Endodermal cell (in vitro differentiated cells): ENCODE data around the gene TAS2R60. TPM values are rescaled to one million over a fixed set of nuclear protein-coding genes. Genes with fewer than 3 reads are reported as not detected.
A peak's percentile ranks its signal among the peaks of the same experiment; 100 is the strongest.

Experiments
- DNase-seq: peaks from one replicate; pipeline ENCODE4 v3.0.0-alpha.2; 2017
- H3K27ac ChIP-seq: 2 replicates; pipeline ENCODE4 v1.5.1; 2013; ENCODE audit warnings: mild to moderate bottlenecking, low read depth, low read length, moderate library complexity
- H3K27me3 ChIP-seq: 2 replicates; pipeline ENCODE4 v1.6.1; 2013; ENCODE audit warnings: mild to moderate bottlenecking, low read length, moderate library complexity; ENCODE audit not compliant: insufficient read depth, control insufficient read depth, poor library complexity, severe bottlenecking
- H3K36me3 ChIP-seq: 2 replicates; pipeline ENCODE4 v1.7.0; 2013; ENCODE audit warnings: mild to moderate bottlenecking, low read length, moderate library complexity; ENCODE audit not compliant: control insufficient read depth, insufficient read depth
- H3K4me1 ChIP-seq: one replicate; pipeline ENCODE4 v1.7.0; 2013; ENCODE audit warnings: low read length; ENCODE audit not compliant: control insufficient read depth, insufficient read depth
- H3K4me3 ChIP-seq: 2 replicates; pipeline ENCODE4 v1.5.1; 2013; ENCODE audit warnings: mild to moderate bottlenecking, low read length, moderate library complexity
- H3K9ac ChIP-seq: 2 replicates; pipeline ENCODE4 v1.6.1; 2013; ENCODE audit warnings: mild to moderate bottlenecking, low read length, moderate library complexity; ENCODE audit not compliant: poor library complexity, severe bottlenecking; ENCODE audit errors: extremely low read depth
- H3K9me3 ChIP-seq: 2 replicates; pipeline ENCODE4 v1.6.1; 2013; ENCODE audit warnings: mild to moderate bottlenecking, low read length, moderate library complexity; ENCODE audit not compliant: control insufficient read depth
- H3K27ac Mint-ChIP-seq: 2 replicates; pipeline ENCODE4 v1.8.0; 2020; ENCODE audit warnings: mixed read lengths
- H3K27me3 Mint-ChIP-seq: 2 replicates; pipeline ENCODE4 v1.8.0; 2021; ENCODE audit warnings: mild to moderate bottlenecking, mixed read lengths; ENCODE audit not compliant: insufficient read depth
- H3K36me3 Mint-ChIP-seq: 2 replicates; pipeline ENCODE4 v1.8.0; 2020; ENCODE audit warnings: low read depth, mixed read lengths
- H3K4me1 Mint-ChIP-seq: 2 replicates; pipeline ENCODE4 v1.8.0; 2020; ENCODE audit warnings: mixed read lengths
- H3K4me3 Mint-ChIP-seq: 2 replicates; pipeline ENCODE4 v1.8.0; 2020; ENCODE audit warnings: mild to moderate bottlenecking, moderate library complexity, mixed read lengths
- H3K9me3 Mint-ChIP-seq: 2 replicates; pipeline ENCODE4 v1.8.0; 2020; ENCODE audit warnings: mild to moderate bottlenecking, mixed read lengths
- CTCF ChIP-seq: fragments of 200-600 bp; sonication (generic); conservative IDR thresholded peaks from 2 replicates; pipeline ENCODE4 v1.5.0; 2021; ENCODE audit warnings: antibody characterized with exemption, mild to moderate bottlenecking
- WGBS, 2 experiments: methylation state at CpG; one replicate each; pipeline versions ENCODE4 v1.1.5 to v1.1.7; 2013; ENCODE audit warnings: missing lambda C conversion rate in 2 of 2, mixed read lengths in 1 of 2; ENCODE audit not compliant: insufficient coverage in 1 of 2, insufficient read length in 1 of 2; 5-methylcytosine and 5-hydroxymethylcytosine counted together
- total RNA-seq, 2 donors: library from RNA; stranded (reverse); fragmentation: NEBNext Ultra II Directional in 1 of 2; extraction: Animal tissue kit (Norgen Biotek cat#: 25700) in 1 of 2; gene quantifications; 2 replicates in 1 of 2; 3 replicates in 1 of 2; pipeline ENCODE4 v1.2.1, GENCODE V29; 2021

The TAS2R60 gene
- total RNA-seq, 2 donors from 2014 or later, result 0.37 TPM; not detected in 1

GRCh38 chr7:143452495-143452894 lies 9.2 kb downstream of the TAS2R60 start:
- Histone ChIP-seq H3K9me3 (no peaks in the 10 kb centered on the region), H3K4me1 (no peaks in the 10 kb centered on the region), H3K9ac (no peak overlapping the region), H3K36me3 (no peaks in the 10 kb centered on the region), H3K4me3 (no peak overlapping the region), H3K27me3 (no peaks in the 10 kb centered on the region), H3K27ac (no peak overlapping the region)
- WGBS, 2 experiments, result 83 to 100% methylated on average over 1 to 2 of the region's 2 CpGs
- Mint-ChIP-seq H3K27ac (no peak overlapping the region), H3K9me3 (no peaks in the 10 kb centered on the region), H3K36me3 (no peaks in the 10 kb centered on the region), H3K4me3 (no peak overlapping the region), H3K27me3 (no peaks in the 10 kb centered on the region), H3K4me1 (no peaks in the 10 kb centered on the region)
- no peak for DNase-seq
- no peak for TF ChIP-seq CTCF

DNA sequence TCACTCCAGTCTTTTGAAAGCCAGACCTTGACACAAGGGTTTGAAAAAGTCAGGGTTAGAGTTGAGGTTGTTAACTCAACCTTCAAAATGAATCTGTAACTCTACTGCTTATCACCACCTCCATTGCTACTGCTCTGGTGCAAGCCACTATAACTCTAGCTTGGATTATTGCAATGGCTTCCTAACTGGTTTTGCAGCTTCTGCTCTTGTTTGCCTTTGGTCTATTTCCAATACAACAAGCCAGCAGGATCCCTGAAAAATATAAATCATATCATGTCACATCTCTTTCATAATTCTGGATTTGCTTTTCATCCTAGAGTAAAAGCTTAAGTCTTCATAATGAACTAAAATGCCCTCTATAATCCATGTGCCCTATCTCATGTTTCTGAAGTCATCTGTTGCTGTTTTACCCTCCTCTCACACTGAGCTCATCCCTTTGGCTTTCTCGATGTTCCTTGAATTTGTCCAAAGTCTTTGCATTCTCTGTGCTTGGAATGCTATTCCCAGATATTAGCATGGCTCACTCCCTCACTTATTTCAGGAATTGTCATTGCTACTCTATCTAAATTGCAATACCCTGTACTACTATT lies 10.9 kb downstream of the TAS2R60 start:
- Histone ChIP-seq H3K4me3 (no peak overlapping the region), H3K27ac (peak overlapping the region; percentile 4), H3K9ac (no peak overlapping the region), H3K4me1 (no peaks in the 10 kb centered on the region), H3K36me3 (no peaks in the 10 kb centered on the region), H3K9me3 (no peaks in the 10 kb centered on the region), H3K27me3 (no peaks in the 10 kb centered on the region)
- no peak overlapping the region for H3K27ac Mint-ChIP-seq
- H3K4me1 Mint-ChIP-seq, result no peaks in the 10 kb centered on the region
- no peak for DNase-seq
- no peaks in the 10 kb centered on the region for H3K36me3 Mint-ChIP-seq
- TF ChIP-seq CTCF, result no peak
- H3K9me3 Mint-ChIP-seq, result no peaks in the 10 kb centered on the region
- no peak overlapping the region for H3K4me3 Mint-ChIP-seq
- 87 to 90% methylated on average over 1 of the region's 1 CpG for WGBS, 2 experiments
- H3K27me3 Mint-ChIP-seq, result no peaks in the 10 kb centered on the region

- Mint-ChIP-seq H3K27me3 (no peaks in the 10 kb centered on the region), H3K27ac (no peak overlapping the region), H3K4me3 (no peak overlapping the region), H3K36me3 (no peaks in the 10 kb centered on the region), H3K9me3 (peaks cover 1% of the 10 kb centered on the region), H3K4me1 (no peaks in the 10 kb centered on the region)
- no peak overlapping the region for H3K4me3 ChIP-seq
- no peaks in the 10 kb centered on the region for H3K27me3 ChIP-seq
- no peaks in the 10 kb centered on the region for H3K4me1 ChIP-seq
- WGBS, 2 experiments, result 89 to 100% methylated on average over 1 of the region's 2 CpGs
- no peak for DNase-seq
- H3K9ac ChIP-seq, result no peak overlapping the region
- no peaks in the 10 kb centered on the region for H3K9me3 ChIP-seq
- TF ChIP-seq CTCF, result no peak
- no peak overlapping the region for H3K27ac ChIP-seq
- no peaks in the 10 kb centered on the region for H3K36me3 ChIP-seq
Observed at GRCh38 chr7:143455491-143455890, 12.2 kb downstream of the TAS2R60 start.
